ENCODE data around the gene CAVIN3.
"Not testable (repeated sequence)": the region's sequence is repeated elsewhere in the genome, so short reads cannot be mapped to it uniquely, and the experiment has no call there.

CAVIN3 gene

DNA sequence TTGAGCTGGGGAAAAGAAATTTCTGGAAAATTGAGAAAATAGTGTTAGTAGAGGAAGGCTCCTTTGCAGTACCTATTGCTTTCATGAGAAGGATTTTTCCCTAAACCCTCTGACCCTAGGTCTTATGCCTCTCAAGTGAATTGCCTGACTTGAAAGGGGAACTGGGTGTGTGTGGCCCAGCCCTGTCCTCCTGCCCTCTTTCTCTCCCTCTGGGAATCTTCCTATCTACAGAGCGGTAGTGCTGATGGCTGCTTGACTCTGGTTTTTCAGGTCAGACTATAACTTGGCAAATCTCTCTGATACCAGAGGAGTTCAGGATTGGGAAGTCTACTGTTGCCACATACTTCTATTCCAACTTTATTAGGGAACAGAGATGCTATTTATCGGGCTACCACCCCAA lies 19.2 kb downstream of the CAVIN3 start:
- TF ChIP-seq CTCF (IDR thresholded peaks at IDR 0.05): no peak
- DNase-seq (ENCODE audit: low spot score): no peak
- Histone ChIP-seq H3K27ac (no peak overlapping the region), H3K4me3 (no peak overlapping the region)

DNA sequence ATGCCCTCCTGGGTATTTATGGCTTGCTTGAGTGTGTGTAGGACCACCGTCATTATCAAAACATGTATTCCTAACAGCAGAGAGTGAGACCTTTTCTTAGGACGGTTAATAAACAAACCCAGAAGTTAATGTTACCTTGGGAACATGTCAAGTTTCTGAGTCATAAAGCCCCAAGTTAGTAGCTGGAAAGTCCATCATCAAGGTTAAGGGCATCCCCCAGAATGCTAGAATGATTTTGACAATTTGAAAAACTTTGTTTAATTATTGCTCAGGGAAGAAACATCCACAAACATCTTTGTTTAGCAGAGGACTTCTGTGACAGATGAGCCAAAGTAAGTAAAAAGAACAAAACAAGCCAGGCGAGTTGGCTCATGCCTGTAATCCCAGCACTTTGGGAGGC lies 20.0 kb downstream of the CAVIN3 start:
- TF ChIP-seq CTCF (IDR thresholded peaks at IDR 0.05): no peak
- DNase-seq (ENCODE audit: low spot score): no peak
- H3K27ac ChIP-seq: no peak overlapping the region

DNA sequence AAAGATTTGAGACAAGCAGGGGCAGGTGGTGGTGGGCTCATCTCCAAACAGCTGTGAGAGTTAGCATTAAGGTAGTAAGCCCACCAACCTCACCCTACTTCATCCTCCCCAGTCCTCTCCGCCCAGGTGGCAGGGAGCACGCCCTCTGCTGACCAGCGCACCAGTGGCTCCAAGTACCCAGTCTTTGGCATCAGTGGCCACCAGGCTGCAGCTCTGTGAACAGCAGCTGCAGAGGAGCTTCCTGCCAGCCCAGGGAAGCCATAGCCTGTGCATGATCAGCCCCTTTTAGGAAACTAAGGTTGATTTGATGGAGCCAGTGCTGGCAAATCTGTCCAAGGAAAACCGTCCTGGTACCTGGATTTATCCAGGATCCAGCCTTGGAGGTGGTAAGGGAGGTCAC lies 21.7 kb downstream of the CAVIN3 start:
- Histone ChIP-seq H3K27ac (no peak overlapping the region), H3K4me3 (no peak overlapping the region)
- DNase-seq (ENCODE audit: low spot score): no peak
- peak; percentile 47 for TF ChIP-seq CTCF (IDR thresholded peaks at IDR 0.05)

More for the DNA sequence above, 20.0 kb downstream of the CAVIN3 start:
- H3K4me3 ChIP-seq: no peak overlapping the region

GRCh38 chr11:6297831-6298230 lies 22.5 kb downstream of the CAVIN3 start:
- Histone ChIP-seq H3K27ac (no peak overlapping the region), H3K4me3 (no peak overlapping the region)
- no peak for TF ChIP-seq CTCF (IDR thresholded peaks at IDR 0.05)
- no peak for DNase-seq (ENCODE audit: low spot score)

DNA sequence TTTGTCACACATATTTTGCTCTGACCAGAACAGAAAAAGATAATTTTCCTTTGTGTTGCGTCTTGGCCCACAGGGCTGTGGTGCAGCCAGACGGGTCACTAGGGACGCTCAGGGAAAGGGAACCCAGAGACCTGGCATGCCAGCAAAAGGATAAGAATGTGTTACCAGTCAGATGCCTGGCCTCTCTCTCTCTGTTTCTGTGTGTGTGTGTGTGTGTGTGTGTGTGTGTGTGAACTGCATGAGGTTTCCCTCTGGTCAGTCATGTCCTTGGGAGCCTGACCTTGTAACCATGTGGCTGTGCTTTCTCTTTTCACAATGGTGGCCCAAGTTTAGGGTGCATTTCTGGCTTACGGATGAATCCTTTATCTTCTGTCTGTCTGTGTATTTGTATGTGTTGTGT lies 35.3 kb downstream of the CAVIN3 start:
- no peak for TF ChIP-seq CTCF (IDR thresholded peaks at IDR 0.05)
- DNase-seq (ENCODE audit: low spot score): no peak
- H3K4me3 ChIP-seq: no peak overlapping the region
- H3K27ac ChIP-seq: no peak overlapping the region

DNA sequence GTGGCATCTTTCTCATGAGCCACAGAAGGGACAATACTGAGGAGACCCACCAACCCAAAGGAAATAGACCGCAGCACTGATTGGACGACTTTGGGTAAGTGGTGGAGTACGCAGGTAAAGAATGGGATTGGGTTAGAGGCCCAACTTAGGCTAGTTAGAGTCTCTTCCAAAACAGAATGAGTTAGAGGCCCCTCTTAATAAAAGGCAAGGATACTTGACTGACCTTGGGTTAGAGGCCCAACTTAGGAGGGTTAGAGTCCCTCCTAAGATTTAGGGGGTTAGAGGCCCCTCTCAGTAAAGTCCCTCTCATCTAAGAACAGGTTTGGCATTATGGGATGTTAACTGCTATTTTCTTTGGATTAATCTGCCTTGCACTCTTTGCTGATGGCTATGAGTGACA lies 36.1 kb downstream of the CAVIN3 start:
- DNase-seq (ENCODE audit: low spot score): no peak
- no peak for TF ChIP-seq CTCF (IDR thresholded peaks at IDR 0.05)
- Histone ChIP-seq H3K4me3 (no peak overlapping the region), H3K27ac (no peak overlapping the region)

- no peak overlapping the region for H3K27ac ChIP-seq
- no peak for DNase-seq (ENCODE audit: low spot score)
- no peak overlapping the region for H3K4me3 ChIP-seq
- no peak for TF ChIP-seq CTCF (IDR thresholded peaks at IDR 0.05)
These were observed 36.8 kb downstream of the CAVIN3 start for GRCh38 chr11:6283453-6284023.

DNA sequence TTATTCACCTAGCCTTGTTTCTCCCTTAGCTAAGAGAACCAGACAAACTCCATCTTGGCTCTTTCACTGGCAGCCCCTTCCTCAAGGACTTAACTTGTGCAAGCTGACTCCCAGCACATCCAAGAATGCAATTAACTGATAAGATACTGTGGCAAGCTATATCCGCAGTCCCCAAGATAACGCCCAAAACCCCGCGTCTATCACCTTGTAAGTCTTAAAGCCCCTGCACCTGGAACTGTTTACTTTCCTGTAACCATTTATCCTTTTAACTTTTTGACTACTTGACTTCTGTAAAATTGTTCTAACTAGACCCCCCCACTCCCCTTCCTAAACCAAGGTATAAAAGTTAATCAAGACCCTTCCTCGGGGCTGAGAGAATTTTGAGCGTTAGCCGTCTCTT lies 39.5 kb downstream of the CAVIN3 start:
- not testable (repeated sequence) for DNase-seq (ENCODE audit: low spot score); H3K27ac ChIP-seq; H3K4me3 ChIP-seq

Measured in coronary artery (tissue), 2 donors.